Thyroid gland (tissue), 4 donors: ENCODE measurements around the gene TTC33.

ENCODE experiments used
- POLR2A ChIP-seq, 2 donors: fragments of 450-650 bp; IDR thresholded peaks; one replicate each; pipeline ENCODE4 v1.6.1; 2017; ENCODE audit warnings: antibody characterized with exemption in 2 of 2, mild to moderate bottlenecking in 2 of 2, moderate library complexity in 1 of 2
- TF ChIP-seq, protein P1 (sequence below), 6 experiments: fragments of 200-600 bp in 3 of 6; fragments of 450-650 bp in 3 of 6; sonication (generic) in 3 of 6; IDR thresholded peaks; one replicate each; pipeline ENCODE4 v1.5.1; 2016 to 2019; ENCODE audit warnings: antibody characterized with exemption in 6 of 6, mild to moderate bottlenecking in 2 of 6, inconsistent platforms in 1 of 6, moderate library complexity in 1 of 6

DNA sequence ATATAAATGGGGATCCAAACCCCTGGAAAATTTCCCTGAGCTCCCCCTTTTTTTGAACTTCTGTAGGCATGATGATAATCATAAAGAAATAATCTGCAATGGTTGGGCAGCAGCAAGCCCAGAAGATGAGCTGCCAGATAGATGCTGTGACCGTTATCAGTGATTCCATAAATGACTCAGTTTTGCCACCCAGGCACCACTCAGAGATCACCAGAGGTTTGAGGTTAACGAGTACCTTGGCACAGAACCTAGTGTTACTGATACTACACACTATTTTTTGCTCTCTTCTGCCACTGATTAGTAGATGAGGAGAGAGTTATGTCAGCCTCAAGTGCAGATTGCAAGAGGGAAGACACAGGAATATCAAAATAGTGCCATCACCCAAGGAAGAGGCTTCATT lies 275.4 kb downstream of the TTC33 start:
- no peak for TF ChIP-seq POLR2A (IDR thresholded peaks at IDR 0.05)
- TF ChIP-seq, protein P1, sequence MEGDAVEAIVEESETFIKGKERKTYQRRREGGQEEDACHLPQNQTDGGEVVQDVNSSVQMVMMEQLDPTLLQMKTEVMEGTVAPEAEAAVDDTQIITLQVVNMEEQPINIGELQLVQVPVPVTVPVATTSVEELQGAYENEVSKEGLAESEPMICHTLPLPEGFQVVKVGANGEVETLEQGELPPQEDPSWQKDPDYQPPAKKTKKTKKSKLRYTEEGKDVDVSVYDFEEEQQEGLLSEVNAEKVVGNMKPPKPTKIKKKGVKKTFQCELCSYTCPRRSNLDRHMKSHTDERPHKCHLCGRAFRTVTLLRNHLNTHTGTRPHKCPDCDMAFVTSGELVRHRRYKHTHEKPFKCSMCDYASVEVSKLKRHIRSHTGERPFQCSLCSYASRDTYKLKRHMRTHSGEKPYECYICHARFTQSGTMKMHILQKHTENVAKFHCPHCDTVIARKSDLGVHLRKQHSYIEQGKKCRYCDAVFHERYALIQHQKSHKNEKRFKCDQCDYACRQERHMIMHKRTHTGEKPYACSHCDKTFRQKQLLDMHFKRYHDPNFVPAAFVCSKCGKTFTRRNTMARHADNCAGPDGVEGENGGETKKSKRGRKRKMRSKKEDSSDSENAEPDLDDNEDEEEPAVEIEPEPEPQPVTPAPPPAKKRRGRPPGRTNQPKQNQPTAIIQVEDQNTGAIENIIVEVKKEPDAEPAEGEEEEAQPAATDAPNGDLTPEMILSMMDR (IDR thresholded peaks at IDR 0.05), result no peak
